OCI-LY7 (cell line): Measurements from ENCODE around the gene GNAT2.

Experiments used
- EZH2phosphoT487 ChIP-seq: fragments of 200-600 bp; sonication (generic); IDR thresholded peaks from 2 replicates; pipeline ENCODE4 v1.6.1; 2018; ENCODE audit warnings: low read depth, borderline replicate concordance, mild to moderate bottlenecking, mixed run types, antibody characterized with exemption, low read length, moderate library complexity, mixed read lengths
- TF ChIP-seq, protein P1 (sequence below): fragments of 200-600 bp; sonication (generic); conservative IDR thresholded peaks from 2 replicates; pipeline ENCODE4 v1.5.1; 2014; ENCODE audit warnings: mild to moderate bottlenecking, antibody characterized with exemption, low read length, moderate library complexity, mixed read lengths

GRCh38 chr1:109661391-109661790, 42.0 kb upstream of the GNAT2 start:
- TF ChIP-seq, protein P1, sequence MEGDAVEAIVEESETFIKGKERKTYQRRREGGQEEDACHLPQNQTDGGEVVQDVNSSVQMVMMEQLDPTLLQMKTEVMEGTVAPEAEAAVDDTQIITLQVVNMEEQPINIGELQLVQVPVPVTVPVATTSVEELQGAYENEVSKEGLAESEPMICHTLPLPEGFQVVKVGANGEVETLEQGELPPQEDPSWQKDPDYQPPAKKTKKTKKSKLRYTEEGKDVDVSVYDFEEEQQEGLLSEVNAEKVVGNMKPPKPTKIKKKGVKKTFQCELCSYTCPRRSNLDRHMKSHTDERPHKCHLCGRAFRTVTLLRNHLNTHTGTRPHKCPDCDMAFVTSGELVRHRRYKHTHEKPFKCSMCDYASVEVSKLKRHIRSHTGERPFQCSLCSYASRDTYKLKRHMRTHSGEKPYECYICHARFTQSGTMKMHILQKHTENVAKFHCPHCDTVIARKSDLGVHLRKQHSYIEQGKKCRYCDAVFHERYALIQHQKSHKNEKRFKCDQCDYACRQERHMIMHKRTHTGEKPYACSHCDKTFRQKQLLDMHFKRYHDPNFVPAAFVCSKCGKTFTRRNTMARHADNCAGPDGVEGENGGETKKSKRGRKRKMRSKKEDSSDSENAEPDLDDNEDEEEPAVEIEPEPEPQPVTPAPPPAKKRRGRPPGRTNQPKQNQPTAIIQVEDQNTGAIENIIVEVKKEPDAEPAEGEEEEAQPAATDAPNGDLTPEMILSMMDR = no peak
- TF ChIP-seq EZH2phosphoT487 = no peak
